Measurements from ENCODE around the gene MTUS2.

GRCh38 chr13:29476046-29476445 is 655.9 kb downstream of the MTUS2 start:
- TF ChIP-seq CTCF (IDR thresholded peaks at IDR 0.05; ENCODE audit: poor library complexity, severe bottlenecking) (no peak), EZH2 (IDR thresholded peaks at IDR 0.05; ENCODE audit: borderline replicate concordance, insufficient read depth, low read length, poor library complexity, severe bottlenecking) (no peak), POLR2AphosphoS5 (IDR thresholded peaks at IDR 0.05) (no peak), EP300 (conservative IDR thresholded peaks at IDR 0.05; ENCODE audit: poor library complexity, severe bottlenecking) (no peak), TAF1 (IDR thresholded peaks at IDR 0.05; ENCODE audit: low read depth) (no peak)

Measured in neural cell (in vitro differentiated cells).